ENCODE data around the gene TRAF2. TPM values are rescaled to one million over a fixed set of nuclear protein-coding genes. Genes with fewer than 3 reads are reported as not detected.

TRAF2 gene
- total and polyA plus RNA-seq, 2 donors from 2014 or later = 11.4 to 16.9 TPM

GRCh38 chr9:136876476-136876875 lies 9.8 kb upstream of the TRAF2 start:
- no peak overlapping the region for H3K4me3 ChIP-seq (ENCODE audit: low read length in 3 of 3)
- H3K27me3 ChIP-seq (ENCODE audit: control insufficient read depth, insufficient read depth, low read length) = no peaks in the 10 kb centered on the region
- intact Hi-C loops (cut with DNase I) = no loop called here
- FAIRE-seq (no peak), DNase-seq (peak in 1 of 5 donors; percentile 45)
- H3K27ac ChIP-seq (ENCODE audit: low read depth in 2 of 2, low read length in 2 of 2) = no peak overlapping the region
- no peaks in the 10 kb centered on the region for H3K4me1 ChIP-seq (ENCODE audit: control insufficient read depth in 2 of 3, insufficient read depth in 2 of 3, low read depth in 1 of 3, low read length in 3 of 3)
- no peak overlapping the region for H3K9ac ChIP-seq (ENCODE audit: low read length in 3 of 3)
- no peak for TF ChIP-seq CTCF (IDR thresholded peaks at IDR 0.05; ENCODE audit: borderline replicate concordance, extremely low read depth, insufficient read depth)
- no peaks in the 10 kb centered on the region for H3K36me3 ChIP-seq (ENCODE audit: control insufficient read depth in 2 of 3, insufficient read depth in 3 of 3, low read length in 3 of 3)
- no peaks in the 10 kb centered on the region for H3K9me3 ChIP-seq (ENCODE audit: control insufficient read depth in 2 of 3, insufficient read depth in 1 of 3, low read length in 3 of 3)

GRCh38 chr9:136880651-136881050 lies 5.7 kb upstream of the TRAF2 start:
- Histone ChIP-seq H3K27ac (ENCODE audit: low read depth in 2 of 2, low read length in 2 of 2) (no peak overlapping the region), H3K27me3 (ENCODE audit: control insufficient read depth, insufficient read depth, low read length) (no peaks in the 10 kb centered on the region), H3K4me3 (ENCODE audit: low read length in 3 of 3) (no peak overlapping the region), H3K4me1 (ENCODE audit: control insufficient read depth in 2 of 3, insufficient read depth in 2 of 3, low read depth in 1 of 3, low read length in 3 of 3) (peaks cover 0 to under 1% (median 0%) of the 10 kb centered on the region in 3 donors), H3K36me3 (ENCODE audit: control insufficient read depth in 2 of 3, insufficient read depth in 3 of 3, low read length in 3 of 3) (no peaks in the 10 kb centered on the region), H3K9me3 (ENCODE audit: control insufficient read depth in 2 of 3, insufficient read depth in 1 of 3, low read length in 3 of 3) (no peaks in the 10 kb centered on the region), H3K9ac (ENCODE audit: low read length in 3 of 3) (no peak overlapping the region)
- FAIRE-seq = no peak
- intact Hi-C loops (cut with DNase I) = no loop called here
- no peak for TF ChIP-seq CTCF (IDR thresholded peaks at IDR 0.05; ENCODE audit: borderline replicate concordance, extremely low read depth, insufficient read depth)
- DNase-seq = no peak

GRCh38 chr9:136881691-136882108 lies 4.6 kb upstream of the TRAF2 start:
- no peaks in the 10 kb centered on the region for H3K36me3 ChIP-seq (ENCODE audit: control insufficient read depth in 2 of 3, insufficient read depth in 3 of 3, low read length in 3 of 3)
- no peak overlapping the region for H3K9ac ChIP-seq (ENCODE audit: low read length in 3 of 3)
- FAIRE-seq (no peak), DNase-seq (peak in 1 of 5 donors; percentile 34)
- H3K4me1 ChIP-seq (ENCODE audit: control insufficient read depth in 2 of 3, insufficient read depth in 2 of 3, low read depth in 1 of 3, low read length in 3 of 3) = peaks cover 0 to 2% (median 0%) of the 10 kb centered on the region in 3 donors
- H3K4me3 ChIP-seq (ENCODE audit: low read length in 3 of 3) = no peak overlapping the region
- intact Hi-C loops (cut with DNase I) = no loop called here
- H3K27me3 ChIP-seq (ENCODE audit: control insufficient read depth, insufficient read depth, low read length) = no peaks in the 10 kb centered on the region
- H3K27ac ChIP-seq (ENCODE audit: low read depth in 2 of 2, low read length in 2 of 2) = peak overlapping the region in 1 of 2 donors; percentile 22
- no peaks in the 10 kb centered on the region for H3K9me3 ChIP-seq (ENCODE audit: control insufficient read depth in 2 of 3, insufficient read depth in 1 of 3, low read length in 3 of 3)
- no peak for TF ChIP-seq CTCF (IDR thresholded peaks at IDR 0.05; ENCODE audit: borderline replicate concordance, extremely low read depth, insufficient read depth)

All from kidney (tissue), 14 donors.